HG03460 (cell line): ENCODE measurements around the gene APP.
"Not testable (repeated sequence)": the region's sequence is repeated elsewhere in the genome, so short reads cannot be mapped to it uniquely, and the experiment has no call there.

ENCODE experiments used
- ATAC-seq: cut with Tn5 transposase; IDR thresholded peaks from one replicate; pipeline ENCODE4 v1.9.1; 2021; ENCODE audit not compliant: unreplicated experiment

APP gene

DNA sequence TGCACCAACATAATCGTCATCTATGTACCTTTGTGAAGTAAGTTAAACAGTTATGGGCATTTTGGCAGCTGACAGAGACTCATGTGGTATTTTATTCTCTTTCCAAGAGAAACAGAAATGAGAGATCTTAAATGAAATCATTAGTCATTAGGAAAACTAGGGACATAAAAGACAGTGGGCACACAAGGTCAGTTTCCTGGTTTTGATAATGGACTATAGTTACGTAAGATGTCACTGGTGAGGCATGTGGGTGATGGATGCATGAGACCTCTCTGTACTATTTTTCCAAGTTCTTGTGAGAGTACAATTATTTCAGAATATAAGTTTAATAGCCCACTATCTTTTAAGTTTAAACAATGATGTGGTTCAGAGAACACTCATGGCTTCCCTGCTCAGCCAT lies 216.9 kb downstream of the APP start:
- ATAC-seq = no peak

DNA sequence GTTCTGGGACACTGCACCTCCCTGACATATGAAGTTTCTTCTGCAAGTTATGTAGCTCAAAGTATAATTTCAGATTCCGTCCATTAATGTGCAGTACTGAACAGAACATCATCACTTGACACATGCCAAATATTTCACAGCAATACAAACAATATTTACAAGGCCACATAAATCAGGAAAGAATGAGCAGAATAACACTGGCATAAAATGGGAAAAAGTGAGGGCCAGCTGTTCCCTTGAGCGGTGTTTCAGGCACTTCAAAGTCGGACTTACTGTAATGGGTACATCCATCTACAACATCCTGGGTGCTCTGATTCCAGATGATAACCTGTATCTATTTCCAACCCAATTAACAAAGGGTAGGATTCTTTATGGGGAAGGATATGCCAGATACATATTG lies 217.4 kb downstream of the APP start:
- ATAC-seq = no peak

DNA sequence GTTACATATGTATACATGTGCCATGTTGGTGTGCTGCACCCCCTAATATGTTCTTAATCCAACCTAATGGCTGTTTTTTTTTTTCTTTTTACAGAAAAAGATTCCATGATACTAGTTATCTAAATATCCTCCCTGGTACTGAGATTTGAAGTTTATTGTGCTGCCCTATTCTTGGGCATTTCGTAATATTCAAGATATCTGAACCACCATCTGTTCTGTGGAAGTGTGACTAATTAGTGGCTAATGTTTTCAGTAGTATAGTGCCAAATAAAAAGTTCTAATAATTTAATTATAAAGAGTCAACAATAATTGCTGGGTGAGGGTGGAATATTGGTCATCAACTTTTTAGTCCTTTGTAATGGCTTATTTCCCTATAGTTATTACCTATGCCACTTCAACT lies 218.3 kb downstream of the APP start:
- ATAC-seq = no peak

DNA sequence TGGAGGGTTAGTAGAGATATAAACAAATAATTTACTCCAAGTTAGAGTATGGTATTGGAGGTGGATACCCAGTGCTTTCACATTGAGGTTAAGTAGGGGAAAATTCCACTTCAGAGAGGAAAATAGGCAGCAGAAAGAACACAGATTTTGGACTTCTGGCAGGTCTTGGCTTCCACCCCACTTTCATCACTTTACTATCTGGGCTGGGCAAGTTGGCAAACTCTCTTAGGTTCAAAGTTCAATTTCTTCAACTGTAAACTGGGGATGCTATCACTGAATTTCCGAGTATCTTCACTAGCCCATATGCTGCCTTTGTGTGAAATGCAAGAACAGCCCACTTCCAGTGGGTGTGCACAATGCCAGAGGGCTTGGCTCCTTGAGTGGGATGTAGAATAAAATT lies 220.9 kb downstream of the APP start:
- ATAC-seq = no peak

DNA sequence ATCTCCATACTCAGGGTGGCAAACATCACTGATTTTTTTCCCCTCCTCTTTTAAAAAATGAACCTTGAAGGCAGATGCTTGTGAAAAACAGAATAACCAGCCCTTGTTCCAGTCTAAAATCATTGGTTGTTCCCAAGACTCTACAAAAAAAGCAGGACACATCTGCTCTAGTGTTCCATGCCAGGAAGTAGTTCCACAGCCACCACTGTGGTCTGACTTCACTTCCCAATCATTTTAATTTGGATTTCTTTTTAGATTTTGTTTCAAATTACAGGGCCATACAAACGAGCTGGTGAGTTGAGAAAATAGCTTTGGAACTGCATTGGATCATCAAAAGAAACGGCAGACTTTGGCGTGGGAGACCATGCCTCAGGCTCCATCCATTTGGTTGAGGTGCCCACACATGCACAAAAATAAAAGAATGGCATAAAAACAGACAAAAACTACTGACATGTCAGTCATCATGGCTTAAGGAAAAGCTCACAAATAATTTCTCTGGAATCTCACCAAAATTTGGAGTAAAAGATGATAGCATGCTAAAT lies 225.8 kb downstream of the APP start:
- ATAC-seq = no peak

DNA sequence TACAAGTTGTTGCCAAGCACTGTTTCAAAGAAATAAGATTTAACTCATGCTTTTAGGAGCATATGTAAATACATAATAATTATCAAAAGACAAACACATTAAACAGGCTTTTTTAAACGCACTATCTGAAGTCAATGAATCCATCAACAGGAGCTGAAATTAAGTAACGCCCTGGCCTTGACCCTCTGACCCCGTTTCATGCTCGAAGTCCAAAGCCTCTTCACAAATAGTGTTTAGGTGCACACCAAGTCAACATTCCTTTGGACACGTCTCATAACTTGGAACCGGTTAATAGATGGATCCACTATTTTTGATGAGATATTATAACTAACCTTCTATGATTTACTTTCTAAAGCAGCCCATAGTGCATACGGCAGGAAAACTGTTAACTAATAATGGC lies 226.5 kb downstream of the APP start:
- no peak for ATAC-seq

DNA sequence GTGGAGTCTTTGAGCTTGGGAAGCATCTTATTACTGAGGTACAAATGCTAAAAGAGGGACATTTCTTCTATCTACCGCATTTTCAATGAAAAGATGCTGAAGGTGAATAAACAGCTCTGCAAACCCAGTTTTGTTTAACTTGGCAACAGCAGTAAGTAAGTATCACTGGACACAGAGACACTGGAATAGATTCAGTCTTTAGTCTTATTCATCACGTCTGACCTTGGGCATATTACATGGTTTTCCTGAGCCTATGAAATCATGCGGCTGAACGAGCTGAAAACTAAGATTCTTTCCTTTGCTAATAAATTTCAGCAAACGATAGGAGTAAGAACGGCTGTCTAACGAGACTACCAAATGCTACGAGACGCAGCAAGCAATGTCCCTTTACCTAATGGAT lies 228.4 kb downstream of the APP start:
- no peak for ATAC-seq

DNA sequence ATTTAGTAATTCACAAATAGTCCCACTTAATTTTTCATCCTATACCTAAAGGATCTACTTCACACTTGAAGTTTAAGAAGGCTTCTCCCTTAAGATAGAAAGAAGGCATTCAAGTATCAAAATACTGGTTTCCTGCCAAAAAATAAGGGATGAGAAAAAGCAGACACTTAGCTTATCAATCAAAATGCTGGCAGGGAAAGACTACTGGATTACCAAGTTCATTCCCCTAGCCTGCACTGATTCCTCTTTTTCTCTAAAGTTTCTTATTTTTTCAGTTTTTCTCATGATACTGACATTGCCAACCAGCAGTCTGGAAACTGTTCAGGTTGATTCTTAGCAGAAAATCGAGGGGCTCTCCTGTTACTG lies 231.2 kb downstream of the APP start:
- no peak for ATAC-seq

DNA sequence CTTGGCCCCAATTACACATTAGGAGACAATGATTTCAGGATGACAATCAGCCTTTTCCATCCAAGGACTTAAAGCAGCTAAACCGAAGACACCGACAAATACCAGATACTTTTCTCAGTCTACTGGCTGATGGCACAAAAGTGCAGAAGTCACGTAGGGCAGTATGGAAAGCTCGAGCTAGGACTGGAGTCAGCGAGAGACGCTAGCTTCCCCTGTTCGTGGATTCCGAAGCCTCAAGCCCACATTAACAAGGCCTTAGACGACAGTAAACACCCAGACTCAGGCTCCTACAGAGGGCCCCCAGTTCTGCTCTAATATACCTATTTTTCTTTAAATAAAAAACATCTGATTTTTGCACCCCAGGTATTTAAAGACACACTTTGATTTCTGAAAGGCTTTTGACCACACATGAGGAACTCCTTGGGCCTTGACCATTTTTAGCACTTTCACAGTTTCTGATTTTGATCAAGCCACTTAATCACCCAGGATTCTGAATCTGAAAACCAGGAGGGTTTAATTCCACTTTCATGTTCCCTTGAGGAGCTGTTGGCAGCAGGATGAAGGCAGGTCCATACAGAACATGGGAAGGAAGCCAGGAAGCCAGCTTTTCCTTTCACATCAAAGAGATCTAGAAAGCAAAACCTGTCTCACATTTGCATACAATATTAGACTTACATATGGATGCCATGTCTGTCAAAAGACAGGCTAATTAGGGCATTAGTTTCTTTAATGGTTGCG lies 231.7 kb downstream of the APP start:
- ATAC-seq = no peak

DNA sequence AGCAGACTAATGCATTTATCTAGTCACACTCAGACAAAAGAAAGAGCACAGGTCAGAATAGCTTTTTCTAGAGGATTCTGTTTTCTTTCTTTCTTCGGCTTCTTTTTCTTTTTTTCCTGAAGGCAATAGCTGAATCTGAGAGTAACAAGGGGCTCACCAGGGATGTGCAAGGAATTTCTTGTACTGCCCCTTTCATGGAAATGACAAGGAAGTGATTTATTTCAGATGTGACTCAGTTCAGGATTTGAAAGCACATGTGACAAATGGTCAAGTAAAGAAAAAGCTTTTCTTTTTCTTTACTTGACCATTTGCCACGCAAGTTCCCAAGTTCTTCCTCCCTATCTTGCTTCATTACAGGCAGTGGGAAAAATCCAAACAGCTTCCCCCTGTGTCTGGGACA lies 233.8 kb downstream of the APP start:
- ATAC-seq = no peak

DNA sequence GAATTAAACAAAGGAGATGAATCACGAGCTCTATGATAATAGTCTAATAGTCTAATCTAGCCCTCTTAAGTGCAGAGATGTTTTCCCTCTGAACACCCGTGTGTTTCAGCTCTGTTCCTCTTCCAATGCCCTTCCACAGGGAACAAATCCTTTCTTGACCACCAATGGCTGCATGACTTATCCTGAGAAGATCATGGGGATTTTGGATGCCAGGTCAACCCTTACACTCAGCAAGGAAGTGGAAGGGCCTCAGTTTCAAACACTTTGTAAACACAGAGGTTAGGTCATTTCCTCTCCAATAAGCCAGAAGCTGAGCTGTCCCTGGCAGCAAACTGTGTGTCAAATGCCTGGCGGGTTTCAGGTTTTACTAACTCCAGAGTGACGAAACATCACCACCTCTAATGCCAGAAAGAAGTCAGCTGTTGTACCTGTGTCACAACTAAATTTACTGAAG lies 235.8 kb downstream of the APP start:
- ATAC-seq = no peak

DNA sequence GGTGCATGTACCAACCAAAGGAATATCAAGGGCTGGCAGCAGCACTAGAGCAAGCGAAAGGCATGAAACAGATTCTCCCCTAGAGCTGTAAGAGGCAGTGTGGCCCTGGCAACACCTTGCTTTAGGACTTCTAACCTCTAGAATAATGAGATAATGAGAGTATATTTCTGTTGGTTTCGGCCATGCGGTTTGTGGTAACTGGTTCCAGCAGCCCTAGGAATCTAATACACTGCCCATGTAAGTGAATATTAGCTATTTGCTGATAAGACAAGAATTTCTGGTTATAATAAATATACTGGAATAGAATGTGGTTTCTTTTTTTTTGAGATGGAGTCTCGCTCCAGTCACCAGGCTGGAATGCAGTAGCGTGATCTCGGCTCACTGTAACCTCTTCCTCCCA lies 236.4 kb downstream of the APP start:
- no peak for ATAC-seq

DNA sequence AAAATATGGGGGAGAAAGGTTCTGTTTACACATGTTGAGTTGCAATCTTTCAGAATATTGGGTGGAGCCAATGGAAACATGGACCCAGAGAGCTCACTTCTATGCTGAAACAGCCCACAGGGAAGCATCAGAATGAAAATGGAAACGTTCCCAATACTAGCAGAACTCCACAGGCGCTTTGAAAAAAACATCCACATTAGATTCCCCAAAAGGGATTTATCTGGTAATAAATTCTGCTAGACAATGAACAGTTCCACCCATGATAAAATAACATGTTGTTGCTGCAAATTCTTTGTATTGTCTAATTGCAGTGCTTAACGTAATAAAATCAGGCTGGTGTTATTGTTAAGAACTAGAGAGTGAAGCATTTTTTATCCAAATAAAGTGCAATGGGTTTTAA lies 238.8 kb downstream of the APP start:
- no peak for ATAC-seq

DNA sequence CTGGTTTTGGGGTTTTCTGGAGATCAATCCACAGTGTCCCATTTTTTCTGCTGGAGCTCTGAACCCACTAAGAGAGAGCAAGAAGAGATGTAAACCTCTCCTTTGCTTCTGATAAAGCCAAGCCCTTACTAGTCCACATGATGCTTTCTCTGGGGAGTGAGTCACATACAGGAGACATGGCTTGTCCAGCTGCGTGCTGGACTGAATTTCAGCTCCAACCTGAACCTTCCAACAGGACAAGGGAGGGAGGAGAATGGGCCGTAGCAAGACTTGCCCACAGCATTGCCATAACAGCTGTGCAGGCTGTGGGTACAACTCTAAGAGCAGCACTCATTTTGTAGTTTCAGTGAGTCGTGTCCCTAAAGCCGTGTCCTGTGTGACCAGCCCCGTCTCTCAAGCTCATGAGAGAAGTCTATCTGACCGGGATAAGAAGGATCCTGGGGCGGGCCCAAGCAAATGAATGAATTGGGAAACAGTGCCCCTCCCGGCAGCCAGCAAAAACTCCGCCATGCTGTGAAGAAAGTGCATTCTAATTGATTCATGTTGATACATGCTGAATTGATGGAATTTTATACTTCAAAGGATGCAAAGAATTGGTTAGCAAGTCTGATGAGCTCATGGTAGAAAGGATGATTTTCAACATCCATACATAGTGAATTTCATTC lies 240.6 kb downstream of the APP start:
- ATAC-seq = no peak

DNA sequence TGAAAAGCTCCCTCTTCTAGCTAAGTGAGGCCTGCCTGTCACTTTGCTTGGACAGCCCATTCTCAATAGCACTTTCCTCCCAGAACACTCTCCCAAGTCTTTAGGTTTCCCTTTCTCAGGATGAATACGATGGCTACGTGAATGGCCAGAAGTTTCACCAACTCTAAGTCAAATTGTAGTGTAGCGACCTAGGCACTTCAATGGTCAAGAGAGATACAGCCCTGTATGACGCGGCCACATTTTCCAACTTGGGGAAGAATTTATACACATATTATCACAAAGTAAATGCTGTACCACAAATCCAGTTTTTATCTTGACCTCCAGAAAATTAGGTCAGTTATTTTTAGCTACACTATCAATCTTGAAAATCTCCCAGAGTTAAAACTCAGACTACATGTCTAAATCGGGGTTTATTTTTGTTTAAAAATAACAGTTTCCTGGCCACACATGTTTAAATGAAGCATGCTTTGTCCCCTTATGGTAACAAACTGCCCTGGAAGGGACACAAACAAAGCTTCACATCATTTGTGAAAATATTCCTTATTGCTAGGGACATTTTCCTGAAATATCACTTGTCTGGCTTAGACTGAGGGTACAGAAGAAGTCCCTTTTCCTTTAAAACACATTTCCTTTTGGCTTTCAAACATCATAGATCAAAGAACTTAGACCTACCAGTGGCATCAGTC lies 243.2 kb downstream of the APP start:
- no peak for ATAC-seq

DNA sequence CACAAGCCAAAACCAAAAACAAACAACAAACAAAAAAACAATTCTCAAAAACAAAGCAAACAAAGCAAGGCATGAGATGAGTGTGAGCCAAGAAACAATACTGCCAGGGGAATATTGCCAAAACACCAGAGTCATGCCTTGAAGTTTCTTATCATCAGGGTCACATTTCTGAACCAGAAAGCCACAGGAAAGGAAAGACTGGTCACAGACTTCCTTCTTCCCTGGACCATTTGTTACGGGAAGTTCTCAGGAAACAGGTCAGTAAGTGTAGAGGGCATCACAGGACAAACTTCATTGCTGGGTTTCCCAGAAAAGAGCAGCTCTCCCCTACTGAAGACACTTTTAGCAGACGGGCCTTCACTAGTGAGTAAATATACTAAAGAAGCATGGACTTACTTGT lies 244.6 kb downstream of the APP start:
- ATAC-seq = no peak

DNA sequence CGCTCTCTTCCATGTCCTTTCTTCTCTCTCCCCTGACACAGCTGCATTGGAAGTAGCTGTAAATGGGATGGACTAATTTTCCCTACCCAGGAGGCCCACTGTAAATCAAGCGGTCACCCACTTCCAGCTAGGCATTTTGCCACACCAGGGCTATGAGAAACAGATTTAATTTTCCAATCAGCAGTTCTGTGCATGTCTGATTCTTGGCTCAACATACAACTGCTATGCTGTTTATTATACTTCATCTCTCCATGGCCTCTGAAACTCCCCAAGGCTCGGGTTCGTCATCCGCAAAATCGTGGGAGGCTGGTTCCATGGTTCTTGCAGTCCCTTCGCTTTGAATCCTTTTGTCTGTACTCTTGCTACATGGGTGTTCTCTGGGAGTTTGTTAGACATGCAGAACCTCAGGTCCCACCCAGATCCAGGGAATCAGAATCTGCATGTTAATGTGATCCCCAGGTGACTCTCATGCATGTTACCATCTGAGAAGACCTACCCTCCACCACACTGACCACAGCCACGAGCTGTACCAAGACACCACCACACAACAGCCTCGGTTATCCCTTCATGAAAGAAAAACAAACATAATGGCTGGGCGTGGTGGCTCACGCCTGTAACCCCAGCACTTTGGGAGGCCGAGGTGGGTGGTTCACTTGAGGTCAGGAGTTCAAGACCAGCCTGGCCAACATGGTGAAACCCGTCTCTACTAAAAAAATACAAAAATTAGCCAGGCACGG lies 245.3 kb downstream of the APP start:
- ATAC-seq = no peak

DNA sequence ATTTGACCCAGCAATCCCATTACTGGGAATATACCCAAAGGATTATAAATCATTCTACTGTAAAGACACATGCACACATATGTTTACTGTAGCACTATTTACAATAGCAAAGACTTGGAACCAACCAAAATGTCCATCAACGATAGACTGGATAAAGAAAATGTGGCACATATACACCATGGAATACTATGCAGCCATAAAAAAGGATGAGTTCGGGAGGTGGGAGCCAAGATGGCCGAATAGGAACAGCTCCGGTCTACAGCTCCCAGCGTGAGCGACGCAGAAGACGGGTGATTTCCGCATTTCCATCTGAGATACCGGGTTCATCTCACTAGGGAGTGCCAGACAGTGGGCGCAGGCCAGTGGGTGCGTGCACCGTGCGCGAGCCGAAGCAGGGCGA lies 252.4 kb downstream of the APP start:
- ATAC-seq = not testable (repeated sequence)

DNA sequence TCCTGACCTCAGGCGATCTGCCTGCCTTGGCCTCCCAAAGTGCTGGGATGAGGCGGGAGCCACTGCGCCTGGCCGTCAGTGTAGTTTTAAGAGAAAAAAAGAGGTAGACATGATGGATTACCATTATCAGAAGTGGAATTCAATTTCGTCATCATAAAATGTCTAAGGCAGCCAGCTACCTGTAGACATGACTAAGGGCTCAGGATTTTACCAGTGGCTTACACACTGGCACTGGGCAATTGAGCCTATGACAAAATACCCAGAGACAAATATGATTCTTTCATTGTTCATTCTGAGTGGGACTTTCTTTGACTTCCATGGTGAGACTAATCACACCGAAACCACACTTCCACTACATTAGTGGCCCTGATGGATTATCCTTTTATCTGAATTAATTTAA lies 254.3 kb downstream of the APP start:
- no peak for ATAC-seq

DNA sequence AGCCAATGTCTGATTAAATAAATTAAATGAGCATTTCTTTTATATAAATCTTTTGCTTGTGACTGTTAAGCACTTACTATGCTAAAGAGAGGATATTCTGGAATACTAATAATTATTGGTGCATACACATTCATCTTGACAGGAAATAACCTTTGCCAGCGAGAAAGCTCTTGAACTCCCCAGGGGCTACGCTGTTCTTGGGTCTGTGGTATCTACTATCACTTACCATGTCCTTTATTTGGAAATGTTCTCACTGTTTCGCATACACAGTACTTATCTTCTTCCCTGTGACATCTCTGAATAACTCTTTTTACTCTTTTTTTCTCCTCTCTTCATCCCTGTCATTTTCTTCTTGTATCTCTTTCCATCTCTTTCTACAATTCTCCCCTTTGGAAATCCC lies 257.1 kb downstream of the APP start:
- ATAC-seq = no peak

DNA sequence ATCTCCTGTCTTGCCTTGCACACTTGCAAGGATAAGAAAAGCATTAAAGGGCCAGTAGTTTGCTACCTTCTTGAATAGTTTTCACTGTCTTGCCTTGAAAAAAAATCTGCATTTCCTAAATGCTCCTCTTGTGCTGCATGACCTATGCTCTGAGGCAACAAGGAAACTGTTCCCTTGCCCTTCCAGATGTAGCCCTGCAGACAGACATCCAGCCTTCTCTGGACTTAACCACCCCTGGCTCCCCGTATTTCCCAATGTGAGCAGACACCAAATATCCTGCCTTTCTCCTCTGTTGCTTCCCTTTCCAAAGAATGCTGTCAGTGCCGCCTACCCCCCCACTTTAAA lies 258.2 kb downstream of the APP start:
- ATAC-seq = no peak
